Activated CD4-positive, alpha-beta T cell treated with anti-CD3 and anti-CD28 coated beads for 48 hours (primary cell): Measurements from ENCODE around the gene LRATD1.
A peak's percentile ranks its signal among the peaks of the same experiment; 100 is the strongest.
"Not testable (repeated sequence)": the region's sequence is repeated elsewhere in the genome, so short reads cannot be mapped to it uniquely, and the experiment has no call there.

ENCODE experiments used
- DNase-seq: peaks from one replicate; pipeline ENCODE4 v3.0.0-alpha.2; 2020

Gene LRATD1

GRCh38 chr2:14632133-14632936, at the start of gene LRATD1:
LRATD1 (plus strand) TSS chr2:14632717; CDS start chr2:14633980, 1,263 bp downstream.
- DNase-seq: peak; percentile 26

- DNase-seq: no peak
These were observed 49.5 kb upstream of the LRATD1 start for GRCh38 chr2:14583059-14583458.

- no peak for DNase-seq
These were observed 48.7 kb upstream of the LRATD1 start for GRCh38 chr2:14583802-14584201.

GRCh38 chr2:14587119-14587518, 45.4 kb upstream of the LRATD1 start:
- no peak for DNase-seq

GRCh38 chr2:14601156-14601770, 31.3 kb upstream of the LRATD1 start:
- no peak for DNase-seq

- DNase-seq: no peak
These were observed 30.2 kb upstream of the LRATD1 start for GRCh38 chr2:14602309-14602708.

GRCh38 chr2:14603676-14604075, 28.8 kb upstream of the LRATD1 start:
- no peak for DNase-seq

- DNase-seq: no peak
These were observed 24.3 kb upstream of the LRATD1 start for GRCh38 chr2:14608245-14608644.

- no peak for DNase-seq
These were observed 18.5 kb upstream of the LRATD1 start for GRCh38 chr2:14614017-14614416.

GRCh38 chr2:14615121-14615520, 17.4 kb upstream of the LRATD1 start:
- no peak for DNase-seq

- DNase-seq: no peak
These were observed 16.8 kb upstream of the LRATD1 start for GRCh38 chr2:14615760-14616159.

- no peak for DNase-seq
These were observed 16.2 kb upstream of the LRATD1 start for GRCh38 chr2:14616342-14616741.

GRCh38 chr2:14616950-14617349, 15.6 kb upstream of the LRATD1 start:
- DNase-seq: no peak

- no peak for DNase-seq
These were observed 13.1 kb upstream of the LRATD1 start for GRCh38 chr2:14619441-14619840.

- no peak for DNase-seq
These were observed 11.4 kb upstream of the LRATD1 start for GRCh38 chr2:14621114-14621513.

GRCh38 chr2:14621906-14622549, 10.5 kb upstream of the LRATD1 start:
- DNase-seq: no peak

- DNase-seq: not testable (repeated sequence)
These were observed 10.0 kb upstream of the LRATD1 start for GRCh38 chr2:14622550-14622939.

- no peak for DNase-seq
These were observed 9.3 kb upstream of the LRATD1 start for GRCh38 chr2:14623237-14623636.

GRCh38 chr2:14626873-14627272, 5.6 kb upstream of the LRATD1 start:
- DNase-seq: no peak

- no peak for DNase-seq
These were observed 3.6 kb upstream of the LRATD1 start for GRCh38 chr2:14628901-14629300.

- no peak for DNase-seq
These were observed 994 bp upstream of the LRATD1 start for GRCh38 chr2:14631406-14632040.

GRCh38 chr2:14633061-14633460, 544 bp downstream of the LRATD1 start:
- peak; percentile 2 for DNase-seq

GRCh38 chr2:14633461-14634181, 1.1 kb downstream of the LRATD1 start:
- no peak for DNase-seq
